ENCODE measurements around the gene PPM1M. TPM values are rescaled to one million over a fixed set of nuclear protein-coding genes. Genes with fewer than 3 reads are reported as not detected.

Gene PPM1M
- total and polyA plus RNA-seq, 2 experiments from 2014 or later: 2.2 to 4.0 TPM

DNA sequence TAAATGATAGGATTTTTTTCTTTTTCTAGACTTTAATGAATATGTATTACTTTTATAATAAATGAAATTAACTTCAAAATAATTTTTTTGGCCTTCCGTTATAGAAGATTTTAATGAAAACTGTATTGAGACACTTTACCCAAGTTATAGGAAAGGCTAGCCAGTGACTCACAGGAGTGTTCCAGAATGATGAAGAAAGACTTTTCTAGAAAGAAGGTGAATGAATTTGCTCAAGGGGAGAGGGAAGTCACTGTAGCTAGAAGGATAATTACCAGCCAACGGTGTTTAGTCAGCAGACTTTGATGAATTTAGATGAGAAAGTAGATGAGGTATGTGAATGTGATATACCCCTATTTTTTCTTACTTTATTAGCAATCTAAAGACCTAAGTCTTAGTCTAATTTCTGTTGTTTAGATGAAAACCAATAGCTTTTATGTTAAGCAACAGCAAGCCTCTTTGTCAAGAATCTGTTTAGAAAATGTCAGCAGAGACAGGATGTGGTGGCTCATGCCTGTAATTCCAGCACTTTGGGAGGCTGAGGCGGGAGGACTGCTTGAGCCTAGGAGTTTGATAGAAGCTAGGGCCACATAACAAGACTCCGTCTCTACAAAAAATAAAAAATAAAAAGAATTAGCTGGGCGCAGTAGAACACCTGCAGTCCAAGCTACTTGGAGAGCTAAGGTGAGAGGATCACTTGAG, 44.4 kb upstream of the PPM1M start:
- H3K4me1 Mint-ChIP-seq: peaks cover 14% of the 10 kb centered on the region
- Histone ChIP-seq H3K4me2 (no peak overlapping the region), H3F3A (replicated peaks; ENCODE audit: low read depth) (peaks cover 16% of the 10 kb centered on the region), H3K27ac (ENCODE audit: low read depth) (no peak overlapping the region), H3K4me1 (ENCODE audit: insufficient read depth) (peaks cover 10% of the 10 kb centered on the region), H3K9me2 (ENCODE audit: insufficient read depth) (no peaks in the 10 kb centered on the region), H3K79me2 (replicated peaks; ENCODE audit: insufficient read depth) (peaks cover 12% of the 10 kb centered on the region), H4K20me1 (replicated peaks; ENCODE audit: insufficient read depth) (peaks cover 13% of the 10 kb centered on the region), H2AFZ (no peak overlapping the region), H3K4me3 (no peak overlapping the region), H3K36me3 (ENCODE audit: insufficient read depth) (peaks cover 60% of the 10 kb centered on the region), H3K27me3 (ENCODE audit: insufficient read depth) (no peaks in the 10 kb centered on the region)
- no peak for DNase-seq (ENCODE audit: low spot score)
- peaks cover 59% of the 10 kb centered on the region for H3K36me3 Mint-ChIP-seq (ENCODE audit: low read depth)
- no peak overlapping the region for H3K4me3 Mint-ChIP-seq
- peaks cover 10% of the 10 kb centered on the region for H3K27me3 Mint-ChIP-seq (ENCODE audit: insufficient read depth, low read depth, poor library complexity)
- H3K9me3 Mint-ChIP-seq: peaks cover 4% of the 10 kb centered on the region; the same call in 1 of the 3 replicates
- no peak for TF ChIP-seq JUNB (IDR thresholded peaks at IDR 0.05; ENCODE audit: unreplicated experiment)
- no peak for TF ChIP-seq REST (IDR thresholded peaks at IDR 0.05; ENCODE audit: unreplicated experiment)
- no peak overlapping the region; the same call in 1 of the 2 replicates for H3K27ac Mint-ChIP-seq
- ATAC-seq: no peak

DNA sequence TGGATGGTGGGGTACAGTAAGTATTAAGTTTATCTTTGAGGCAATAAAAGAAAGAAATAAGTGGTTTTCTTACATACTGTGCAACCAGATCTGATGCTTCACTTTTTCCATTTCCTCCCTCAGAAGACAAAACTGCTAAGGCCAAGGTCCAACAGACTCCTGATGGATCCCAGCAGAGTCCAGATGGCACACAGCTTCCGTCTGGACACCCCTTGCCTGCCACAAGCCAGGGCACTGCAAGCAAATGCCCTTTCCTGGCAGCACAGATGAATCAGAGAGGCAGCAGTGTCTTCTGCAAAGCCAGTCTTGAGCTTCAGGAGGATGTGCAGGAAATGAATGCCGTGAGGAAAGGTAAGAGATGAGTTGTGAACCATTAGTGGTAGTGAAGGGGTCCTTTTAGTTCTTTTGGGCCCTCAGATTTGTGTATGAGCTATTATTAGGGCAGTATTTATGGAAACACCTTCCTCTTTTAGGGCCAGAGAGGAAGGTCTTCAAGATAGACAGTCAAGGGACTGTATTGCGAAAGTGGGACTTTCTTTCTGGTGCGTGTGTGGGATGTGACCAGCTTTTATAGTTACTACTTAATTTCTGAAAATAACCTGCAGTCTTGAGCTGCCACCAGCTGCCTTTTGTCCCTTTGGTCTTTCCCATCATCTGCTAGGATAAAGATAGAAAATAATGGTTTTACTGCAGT, 43.0 kb upstream of the PPM1M start:
- Mint-ChIP-seq H3K36me3 (ENCODE audit: low read depth) (peaks cover 71% of the 10 kb centered on the region), H3K4me1 (peaks cover 12% of the 10 kb centered on the region)
- no peak overlapping the region for H3K27ac ChIP-seq (ENCODE audit: low read depth)

More for the DNA sequence above, 43.0 kb upstream of the PPM1M start:
- H3K36me3 ChIP-seq (ENCODE audit: insufficient read depth): peaks cover 69% of the 10 kb centered on the region
- peaks cover 12% of the 10 kb centered on the region for H3F3A ChIP-seq (replicated peaks; ENCODE audit: low read depth)
- H4K20me1 ChIP-seq (replicated peaks; ENCODE audit: insufficient read depth): peaks cover 13% of the 10 kb centered on the region
- no peak overlapping the region for H2AFZ ChIP-seq
- no peak overlapping the region for H3K4me2 ChIP-seq
- TF ChIP-seq NANOG (IDR thresholded peaks at IDR 0.05; ENCODE audit: borderline replicate concordance) (no peak), EZH2phosphoT487 (IDR thresholded peaks at IDR 0.05; ENCODE audit: unreplicated experiment) (no peak), ZNF114 (CRISPR knock-in tag; IDR thresholded peaks at IDR 0.05) (no peak), ETS1 (IDR thresholded peaks at IDR 0.05) (no peak), CTCF (conservative IDR thresholded peaks at IDR 0.05; ENCODE audit: low read depth in 2 of 2) (no peak)
- H3K9me2 ChIP-seq (ENCODE audit: insufficient read depth): no peaks in the 10 kb centered on the region
- no peak overlapping the region for H3K27ac Mint-ChIP-seq
- H3K9me3 Mint-ChIP-seq: peaks cover 4% of the 10 kb centered on the region; the same call in 1 of the 3 replicates
- ATAC-seq (no peak), DNase-seq (ENCODE audit: low spot score) (no peak)
- H3K4me3 ChIP-seq: no peak overlapping the region
- peaks cover 12% of the 10 kb centered on the region for H3K79me2 ChIP-seq (replicated peaks; ENCODE audit: insufficient read depth)
- H3K4me3 Mint-ChIP-seq: no peak overlapping the region
- H3K27me3 ChIP-seq (ENCODE audit: insufficient read depth): no peaks in the 10 kb centered on the region
- H3K27me3 Mint-ChIP-seq (ENCODE audit: insufficient read depth, low read depth, poor library complexity): peaks cover 6% of the 10 kb centered on the region
- H3K4me1 ChIP-seq (ENCODE audit: insufficient read depth): peaks cover 7% of the 10 kb centered on the region

Measured in GM23338 (cell line).